ENCODE measurements around the gene LIPT1.
"Not testable (repeated sequence)": the region's sequence is repeated elsewhere in the genome, so short reads cannot be mapped to it uniquely, and the experiment has no call there.

The LIPT1 gene

GRCh38 chr2:99154643-99155536 lies at the start of gene LIPT1, which contains the start of gene TSGA10:
LIPT1 (plus strand) TSS chr2:99154967; CDS start chr2:99161958, 6,991 bp downstream.
TSGA10 (minus strand) TSS chr2:99154942; CDS start chr2:99109439, 45,503 bp downstream.
- H3K4me3 ChIP-seq (ENCODE audit: low read depth in 1 of 2, low read length in 2 of 2): peak within 1 kb of the TSS; percentile 76 to 87
- H3K27me3 ChIP-seq (ENCODE audit: low read depth, low read length): no peaks in the 10 kb centered on the region
- no peaks in the 10 kb centered on the region for H3K9me3 ChIP-seq (ENCODE audit: control insufficient read depth in 1 of 2, low read length in 2 of 2)
- peak within 1 kb of the TSS; percentile 90 for H3K27ac ChIP-seq (ENCODE audit: low read length)
- peaks cover 7 to 11% of the 10 kb centered on the region in 2 donors for H3K4me1 ChIP-seq (ENCODE audit: control insufficient read depth in 1 of 2, insufficient read depth in 2 of 2, low read length in 2 of 2)
- H3K36me3 ChIP-seq (ENCODE audit: control insufficient read depth in 1 of 2, insufficient read depth in 2 of 2, low read length in 2 of 2): peaks cover 5 to 14% of the 10 kb centered on the region in 2 donors

- H3K27me3 ChIP-seq (ENCODE audit: low read depth, low read length): no peaks in the 10 kb centered on the region
- no peaks in the 10 kb centered on the region for H3K9me3 ChIP-seq (ENCODE audit: control insufficient read depth in 1 of 2, low read length in 2 of 2)
- no peaks in the 10 kb centered on the region for H3K36me3 ChIP-seq (ENCODE audit: control insufficient read depth in 1 of 2, insufficient read depth in 2 of 2, low read length in 2 of 2)
- no peak overlapping the region for H3K27ac ChIP-seq (ENCODE audit: low read length)
- H3K4me1 ChIP-seq (ENCODE audit: control insufficient read depth in 1 of 2, insufficient read depth in 2 of 2, low read length in 2 of 2): no peaks in the 10 kb centered on the region
- H3K4me3 ChIP-seq (ENCODE audit: low read depth in 1 of 2, low read length in 2 of 2): no peak overlapping the region
Measured at GRCh38 chr2:99106913-99107312, 47.9 kb upstream of the LIPT1 start.

GRCh38 chr2:99111236-99111635 lies 43.5 kb upstream of the LIPT1 start:
- Histone ChIP-seq H3K4me1 (ENCODE audit: control insufficient read depth in 1 of 2, insufficient read depth in 2 of 2, low read length in 2 of 2) (no peaks in the 10 kb centered on the region), H3K36me3 (ENCODE audit: control insufficient read depth in 1 of 2, insufficient read depth in 2 of 2, low read length in 2 of 2) (no peaks in the 10 kb centered on the region), H3K27ac (ENCODE audit: low read length) (no peak overlapping the region), H3K27me3 (ENCODE audit: low read depth, low read length) (no peaks in the 10 kb centered on the region), H3K9me3 (ENCODE audit: control insufficient read depth in 1 of 2, low read length in 2 of 2) (no peaks in the 10 kb centered on the region), H3K4me3 (ENCODE audit: low read depth in 1 of 2, low read length in 2 of 2) (no peak overlapping the region)

- Histone ChIP-seq H3K27ac (ENCODE audit: low read length) (no peak overlapping the region), H3K9me3 (ENCODE audit: control insufficient read depth in 1 of 2, low read length in 2 of 2) (no peaks in the 10 kb centered on the region), H3K27me3 (ENCODE audit: low read depth, low read length) (no peaks in the 10 kb centered on the region), H3K4me1 (ENCODE audit: control insufficient read depth in 1 of 2, insufficient read depth in 2 of 2, low read length in 2 of 2) (no peaks in the 10 kb centered on the region), H3K4me3 (ENCODE audit: low read depth in 1 of 2, low read length in 2 of 2) (no peak overlapping the region), H3K36me3 (ENCODE audit: control insufficient read depth in 1 of 2, insufficient read depth in 2 of 2, low read length in 2 of 2) (no peaks in the 10 kb centered on the region)
Measured at GRCh38 chr2:99111945-99112344, 42.8 kb upstream of the LIPT1 start.

- Histone ChIP-seq H3K4me1 (ENCODE audit: control insufficient read depth in 1 of 2, insufficient read depth in 2 of 2, low read length in 2 of 2) (no peaks in the 10 kb centered on the region), H3K36me3 (ENCODE audit: control insufficient read depth in 1 of 2, insufficient read depth in 2 of 2, low read length in 2 of 2) (no peaks in the 10 kb centered on the region), H3K4me3 (ENCODE audit: low read depth in 1 of 2, low read length in 2 of 2) (no peak overlapping the region), H3K27me3 (ENCODE audit: low read depth, low read length) (no peaks in the 10 kb centered on the region), H3K9me3 (ENCODE audit: control insufficient read depth in 1 of 2, low read length in 2 of 2) (no peaks in the 10 kb centered on the region), H3K27ac (ENCODE audit: low read length) (no peak overlapping the region)
Measured at GRCh38 chr2:99112617-99113016, 42.1 kb upstream of the LIPT1 start.

- peaks cover 0 to 20% of the 10 kb centered on the region in 2 donors for H3K9me3 ChIP-seq (ENCODE audit: control insufficient read depth in 1 of 2, low read length in 2 of 2)
Measured at GRCh38 chr2:99127981-99128380, 26.8 kb upstream of the LIPT1 start.

GRCh38 chr2:99135044-99135556 lies 19.7 kb upstream of the LIPT1 start:
- H3K4me3 ChIP-seq (ENCODE audit: low read depth in 1 of 2, low read length in 2 of 2); H3K36me3 ChIP-seq (ENCODE audit: control insufficient read depth in 1 of 2, insufficient read depth in 2 of 2, low read length in 2 of 2); H3K4me1 ChIP-seq (ENCODE audit: control insufficient read depth in 1 of 2, insufficient read depth in 2 of 2, low read length in 2 of 2); H3K9me3 ChIP-seq (ENCODE audit: control insufficient read depth in 1 of 2, low read length in 2 of 2); H3K27ac ChIP-seq (ENCODE audit: low read length); H3K27me3 ChIP-seq (ENCODE audit: low read depth, low read length): not testable (repeated sequence)

More at GRCh38 chr2:99127981-99128380, 26.8 kb upstream of the LIPT1 start:
- H3K27ac ChIP-seq (ENCODE audit: low read length): no peak overlapping the region
- H3K27me3 ChIP-seq (ENCODE audit: low read depth, low read length): no peaks in the 10 kb centered on the region
- H3K4me1 ChIP-seq (ENCODE audit: control insufficient read depth in 1 of 2, insufficient read depth in 2 of 2, low read length in 2 of 2): no peaks in the 10 kb centered on the region
- H3K36me3 ChIP-seq (ENCODE audit: control insufficient read depth in 1 of 2, insufficient read depth in 2 of 2, low read length in 2 of 2): peaks cover 0 to 18% of the 10 kb centered on the region in 2 donors
- H3K4me3 ChIP-seq (ENCODE audit: low read depth in 1 of 2, low read length in 2 of 2): no peak overlapping the region

- no peaks in the 10 kb centered on the region for H3K27me3 ChIP-seq (ENCODE audit: low read depth, low read length)
- H3K36me3 ChIP-seq (ENCODE audit: control insufficient read depth in 1 of 2, insufficient read depth in 2 of 2, low read length in 2 of 2): no peaks in the 10 kb centered on the region
- H3K9me3 ChIP-seq (ENCODE audit: control insufficient read depth in 1 of 2, low read length in 2 of 2): no peaks in the 10 kb centered on the region
- no peak overlapping the region for H3K4me3 ChIP-seq (ENCODE audit: low read depth in 1 of 2, low read length in 2 of 2)
- peaks cover 0 to 5% of the 10 kb centered on the region in 2 donors for H3K4me1 ChIP-seq (ENCODE audit: control insufficient read depth in 1 of 2, insufficient read depth in 2 of 2, low read length in 2 of 2)
- no peak overlapping the region for H3K27ac ChIP-seq (ENCODE audit: low read length)
Measured at GRCh38 chr2:99139003-99139402, 15.8 kb upstream of the LIPT1 start.

GRCh38 chr2:99140056-99140859 lies 14.5 kb upstream of the LIPT1 start:
- H3K36me3 ChIP-seq (ENCODE audit: control insufficient read depth in 1 of 2, insufficient read depth in 2 of 2, low read length in 2 of 2): no peaks in the 10 kb centered on the region
- peak overlapping the region; percentile 87 to 97 for H3K4me3 ChIP-seq (ENCODE audit: low read depth in 1 of 2, low read length in 2 of 2)
- H3K4me1 ChIP-seq (ENCODE audit: control insufficient read depth in 1 of 2, insufficient read depth in 2 of 2, low read length in 2 of 2): peaks cover 0 to 5% of the 10 kb centered on the region in 2 donors
- no peak overlapping the region for H3K27ac ChIP-seq (ENCODE audit: low read length)
- no peaks in the 10 kb centered on the region for H3K9me3 ChIP-seq (ENCODE audit: control insufficient read depth in 1 of 2, low read length in 2 of 2)
- H3K27me3 ChIP-seq (ENCODE audit: low read depth, low read length): no peaks in the 10 kb centered on the region

GRCh38 chr2:99140860-99141109 lies 14.0 kb upstream of the LIPT1 start:
- no peaks in the 10 kb centered on the region for H3K36me3 ChIP-seq (ENCODE audit: control insufficient read depth in 1 of 2, insufficient read depth in 2 of 2, low read length in 2 of 2)
- H3K9me3 ChIP-seq (ENCODE audit: control insufficient read depth in 1 of 2, low read length in 2 of 2): no peaks in the 10 kb centered on the region
- H3K4me3 ChIP-seq (ENCODE audit: low read depth in 1 of 2, low read length in 2 of 2): peak overlapping the region; percentile 87 to 97
- H3K27me3 ChIP-seq (ENCODE audit: low read depth, low read length): no peaks in the 10 kb centered on the region
- H3K27ac ChIP-seq (ENCODE audit: low read length): no peak overlapping the region
- peaks cover 0 to 5% of the 10 kb centered on the region in 2 donors for H3K4me1 ChIP-seq (ENCODE audit: control insufficient read depth in 1 of 2, insufficient read depth in 2 of 2, low read length in 2 of 2)
